Frontal cortex (tissue), 4 donors: ENCODE measurements around the gene SDHD. TPM values are rescaled to one million over a fixed set of nuclear protein-coding genes. Genes with fewer than 3 reads are reported as not detected.

Experiments used
- DNase-seq, 2 donors: peaks; one replicate each; pipeline ENCODE4 v3.0.0; 2012; ENCODE audit warnings: low spot score in 2 of 2
- FAIRE-seq: peaks from 2 replicates; lab custom pipeline; 2012; peaks lifted over from hg19 to GRCh38; lab: Jason Lieb, UNC
- total RNA-seq: library from RNA; depleted of rRNA; stranded (reverse); fragments of >200 nt; gene quantifications from one replicate; pipeline ENCODE4 v1.2.3, GENCODE V29; 2014
- donor health status: control.
- donor health status: control.
- donor health status: control.

SDHD gene
- total RNA-seq, 1 donor from 2014 or later: 73.8 TPM

DNA sequence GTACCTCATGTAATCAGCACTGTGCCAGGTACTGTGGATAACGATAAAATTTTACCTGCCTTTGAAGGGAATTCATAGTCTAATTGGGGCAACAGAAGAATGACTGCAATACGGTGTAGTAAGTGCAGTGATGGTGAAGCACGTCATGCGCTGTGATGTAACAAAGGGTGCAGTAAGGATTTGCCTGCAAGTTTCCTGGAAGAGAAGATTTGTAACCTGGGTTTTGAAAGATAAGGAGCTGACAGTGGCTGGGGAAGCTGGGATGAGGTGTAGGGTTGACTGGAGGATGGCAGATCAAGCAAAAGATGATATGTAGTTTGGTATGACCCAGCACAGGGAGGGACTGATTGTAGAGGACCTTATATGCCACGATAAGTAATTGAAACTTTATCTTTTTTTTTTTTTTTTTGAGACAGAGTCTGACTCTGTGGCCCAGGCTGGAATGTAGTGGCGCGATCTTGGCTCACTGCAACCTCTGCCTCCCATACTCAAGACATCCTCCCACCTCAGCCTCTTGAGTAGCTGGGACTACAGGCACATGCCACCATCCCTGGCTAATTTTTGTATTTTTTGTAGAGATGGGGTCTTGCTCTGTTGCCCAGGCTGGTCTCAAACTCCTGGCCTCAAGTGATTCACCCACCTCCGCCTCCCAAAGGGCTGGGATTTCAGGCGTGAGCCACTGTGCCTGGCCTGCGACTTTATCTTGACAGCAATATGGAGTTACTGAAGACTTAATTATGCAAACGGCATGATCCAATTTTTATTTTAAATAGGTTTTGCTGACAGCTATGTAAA is 11.3 kb downstream of the SDHD start:
- DNase-seq (no peak), FAIRE-seq (no peak)

DNA sequence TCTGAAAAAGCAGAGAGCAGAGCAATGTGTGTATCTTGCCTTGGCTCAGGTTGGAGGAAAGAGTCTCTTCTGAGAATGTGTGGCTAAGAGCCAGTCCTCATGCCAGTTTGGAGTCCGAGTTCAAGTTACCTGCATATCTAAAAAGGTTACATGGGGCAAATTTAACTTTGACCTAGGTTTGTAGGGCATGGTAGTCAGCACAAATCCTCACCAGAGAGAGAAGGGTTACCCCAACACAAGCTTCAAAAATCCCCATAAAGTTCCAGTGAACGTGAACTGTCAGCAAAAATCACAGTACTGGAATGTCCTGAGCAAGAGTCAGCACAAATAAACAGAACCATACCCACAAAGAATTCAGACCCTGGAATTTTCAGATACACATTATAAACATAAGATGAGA is 13.8 kb downstream of the SDHD start:
- FAIRE-seq: no peak
- no peak for DNase-seq

DNA sequence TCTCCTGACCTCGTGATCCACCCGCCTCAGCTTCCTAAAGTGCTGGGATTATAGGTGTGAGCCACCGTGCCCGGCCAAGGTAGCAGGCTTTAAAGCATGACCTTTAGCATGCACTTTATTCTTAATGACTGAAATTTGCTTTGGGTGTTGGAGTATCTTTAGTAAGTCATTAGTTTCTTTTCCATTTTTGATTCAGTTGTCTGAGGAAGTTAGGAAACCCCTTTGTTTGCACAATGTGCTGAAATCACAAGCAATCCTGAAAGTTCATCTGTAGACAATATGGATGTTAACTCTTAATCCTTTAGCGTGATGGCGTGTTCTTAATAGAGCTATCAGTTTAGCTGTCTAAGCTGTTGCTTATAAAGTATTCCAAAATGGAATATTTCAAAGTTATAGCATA is 16.8 kb downstream of the SDHD start:
- DNase-seq (no peak), FAIRE-seq (no peak)

DNA sequence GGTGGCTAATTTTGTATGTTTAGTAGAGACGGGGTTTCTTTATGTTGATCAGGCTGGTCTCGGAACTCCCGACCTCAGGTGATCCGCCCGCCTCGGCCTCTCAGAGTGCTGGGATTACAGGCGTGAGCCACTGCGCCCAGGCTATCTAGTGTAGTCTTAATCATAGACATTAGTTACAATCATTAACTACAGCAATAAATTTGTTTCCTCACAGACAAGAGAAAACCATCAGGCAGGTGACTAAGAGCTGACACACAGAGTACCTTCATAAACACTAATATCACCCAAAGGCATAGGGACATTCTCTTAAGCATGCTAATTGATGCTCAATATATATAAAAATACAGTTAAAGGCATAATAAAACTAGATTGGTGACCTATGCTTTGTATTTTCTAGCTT is 19.4 kb downstream of the SDHD start:
- DNase-seq (no peak), FAIRE-seq (no peak)

DNA sequence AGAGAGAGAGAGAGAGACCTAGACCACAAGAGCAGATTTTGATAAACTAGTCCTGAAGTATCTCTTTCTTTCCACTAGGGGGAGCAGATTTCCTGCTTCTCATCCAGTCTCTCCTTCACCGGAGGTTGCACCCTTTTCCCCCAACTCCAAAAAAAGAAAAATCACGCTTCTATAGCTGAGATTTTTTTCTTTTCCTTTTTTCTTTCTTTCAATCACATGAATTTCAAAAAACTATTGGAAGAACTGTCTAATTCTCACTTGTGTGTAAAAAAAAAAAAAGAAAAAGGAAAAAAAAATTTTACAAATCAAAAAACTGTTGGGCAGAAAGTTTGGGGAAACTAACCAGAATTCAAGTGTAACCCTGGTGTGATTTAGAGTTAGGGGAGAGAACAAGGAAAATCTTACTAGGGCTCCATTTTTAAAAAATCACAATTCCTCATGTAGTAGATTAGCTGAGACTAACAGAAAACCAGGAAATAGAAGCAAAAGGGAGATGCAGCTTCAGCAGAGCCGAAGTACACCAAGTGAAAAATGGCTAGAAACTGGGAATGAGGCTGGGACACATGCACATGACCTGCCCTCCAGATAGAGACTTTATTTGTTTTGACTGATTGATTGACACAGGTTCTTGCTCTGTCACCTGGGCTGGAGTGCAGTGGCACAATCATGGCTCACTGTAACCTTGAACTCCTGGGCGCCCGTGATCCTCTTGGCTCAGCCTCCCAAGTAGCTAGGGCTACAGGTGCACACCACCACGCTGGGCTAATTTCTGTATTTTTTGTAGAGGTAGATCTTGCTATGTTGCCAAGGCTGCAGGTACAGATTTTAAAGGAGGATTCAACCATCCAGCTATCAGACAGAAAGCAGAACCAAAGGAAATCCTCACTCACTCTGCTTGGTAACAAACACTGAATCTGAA is 27.1 kb downstream of the SDHD start:
- DNase-seq (peak in 1 of 2 donors; percentile 40), FAIRE-seq (peak; percentile 79)

DNA sequence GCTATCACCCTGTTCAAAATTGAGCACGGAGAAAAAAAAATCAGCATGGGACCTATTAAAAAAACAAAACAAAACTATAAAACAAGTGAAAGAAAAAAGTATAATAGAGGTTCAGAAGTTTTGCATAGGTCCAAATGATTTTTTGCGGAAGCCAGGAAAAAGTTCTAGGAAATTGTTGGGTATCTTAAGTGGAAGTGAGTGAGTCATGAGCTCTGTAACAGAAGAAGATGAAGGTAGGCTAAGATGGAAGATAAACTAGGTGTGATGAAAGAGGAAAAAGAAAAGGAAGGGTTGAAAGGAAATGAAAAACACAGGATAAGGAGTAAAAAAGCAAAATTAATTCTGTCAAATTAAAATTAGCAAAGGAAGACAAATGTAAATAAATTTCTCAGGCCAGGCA is 27.8 kb downstream of the SDHD start:
- FAIRE-seq (no peak), DNase-seq (no peak)

DNA sequence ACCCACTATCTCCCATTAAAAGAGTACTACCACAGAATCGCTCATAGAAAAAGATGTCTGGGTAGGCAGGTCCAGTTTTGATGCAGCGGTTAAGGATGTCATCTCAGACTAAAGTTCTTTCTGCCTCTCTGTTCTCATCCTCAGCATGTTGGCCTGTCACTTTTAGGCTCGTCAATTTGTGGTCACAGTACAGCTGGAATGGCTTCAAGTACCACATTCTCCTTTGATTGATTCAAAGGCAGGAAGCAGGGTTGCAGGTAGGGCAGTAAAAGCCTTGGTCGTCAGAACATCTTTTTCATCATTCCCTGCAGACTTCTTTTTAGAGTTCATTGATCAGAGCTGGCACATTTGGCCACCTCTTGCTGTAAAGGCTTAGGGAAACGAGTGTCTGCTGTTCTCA is 28.7 kb downstream of the SDHD start:
- DNase-seq: no peak
- no peak for FAIRE-seq

DNA sequence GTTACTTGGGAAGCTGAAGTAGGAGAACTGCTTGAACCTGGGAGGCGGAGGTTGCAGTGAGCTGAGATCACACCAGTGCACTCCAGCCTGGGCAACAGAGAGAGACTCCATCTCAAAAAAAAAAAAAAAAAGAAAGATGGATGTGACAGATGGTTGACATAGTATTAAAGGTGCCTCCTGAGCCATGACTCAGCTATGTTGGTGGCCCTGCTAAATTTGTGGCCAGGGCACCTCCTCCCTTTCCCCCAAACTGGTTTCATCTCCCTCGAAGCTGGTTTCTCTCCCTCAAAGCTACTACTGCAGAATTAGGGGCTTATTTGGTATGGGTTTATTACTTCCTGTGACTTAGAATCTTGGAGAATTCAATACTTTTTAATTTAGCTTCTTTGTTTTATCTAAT is 31.5 kb downstream of the SDHD start:
- DNase-seq (no peak), FAIRE-seq (no peak)

DNA sequence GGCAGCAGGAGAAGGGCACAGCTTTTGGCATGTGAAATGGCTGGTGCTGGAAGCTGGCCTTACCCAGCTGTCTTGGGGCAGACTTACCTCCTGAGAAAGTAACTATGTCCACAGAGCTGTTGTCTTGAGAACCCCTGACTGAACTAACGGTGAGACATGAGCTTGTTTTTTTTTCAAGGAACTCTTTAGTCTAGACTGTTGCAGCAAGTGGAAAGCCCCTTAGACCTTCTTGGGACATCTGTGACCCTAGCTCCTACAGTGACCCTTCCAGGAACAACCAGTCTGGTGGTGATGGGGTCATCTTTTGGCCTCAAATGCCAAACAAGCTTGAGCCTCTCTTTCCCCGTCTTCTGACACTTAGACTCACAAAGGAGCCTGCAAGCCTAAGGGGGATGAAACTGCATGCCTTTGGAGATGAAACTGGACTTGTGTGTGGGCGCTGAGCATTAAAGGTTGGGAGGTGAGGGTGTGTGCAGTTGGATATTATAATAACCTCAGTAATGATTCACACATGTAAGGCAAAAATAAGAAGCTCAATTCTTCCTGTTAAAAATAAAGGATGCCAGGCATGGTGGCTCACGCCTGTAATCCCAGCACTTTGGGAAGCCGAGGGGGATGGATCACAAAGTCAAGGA is 35.4 kb downstream of the SDHD start:
- FAIRE-seq (no peak), DNase-seq (no peak)

DNA sequence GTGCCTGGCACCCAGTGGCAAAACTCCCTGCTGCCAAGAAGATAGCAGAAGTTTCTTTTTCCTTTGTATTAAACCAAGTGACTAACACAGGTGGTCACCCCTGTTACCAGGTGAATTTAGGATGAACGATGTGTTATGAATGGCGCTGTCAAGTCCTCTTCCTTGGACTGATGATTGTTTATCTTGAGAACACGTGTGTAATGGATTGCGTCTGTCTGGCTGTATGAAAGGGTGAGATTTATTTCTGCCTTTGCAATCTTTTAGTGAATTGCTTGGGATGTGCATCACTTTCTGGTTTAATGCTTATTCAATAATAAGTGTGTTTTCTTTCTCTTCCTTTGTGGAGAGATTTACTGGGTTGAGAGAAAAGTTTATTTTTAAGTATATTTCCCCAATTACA is 36.5 kb downstream of the SDHD start:
- FAIRE-seq (no peak), DNase-seq (no peak)

DNA sequence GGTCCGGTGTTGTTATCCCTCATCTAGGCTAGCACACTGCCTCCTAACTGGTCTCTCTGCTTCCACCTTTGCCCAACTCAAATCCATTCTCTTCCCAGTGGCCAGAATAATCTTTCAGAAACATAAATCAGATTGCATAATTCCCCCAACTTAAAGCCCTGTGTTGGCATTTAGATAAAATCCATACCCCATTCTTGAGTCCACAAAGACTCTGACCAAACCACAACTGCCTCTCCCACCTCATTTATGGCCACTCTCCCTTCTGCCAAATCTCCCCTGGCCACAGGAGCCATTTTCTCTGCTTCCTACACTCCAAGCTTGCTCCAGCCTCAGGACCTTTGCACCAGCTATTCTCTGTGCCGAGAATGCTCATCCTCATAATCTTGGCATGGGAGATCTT is 40.4 kb downstream of the SDHD start:
- DNase-seq (no peak), FAIRE-seq (no peak)

DNA sequence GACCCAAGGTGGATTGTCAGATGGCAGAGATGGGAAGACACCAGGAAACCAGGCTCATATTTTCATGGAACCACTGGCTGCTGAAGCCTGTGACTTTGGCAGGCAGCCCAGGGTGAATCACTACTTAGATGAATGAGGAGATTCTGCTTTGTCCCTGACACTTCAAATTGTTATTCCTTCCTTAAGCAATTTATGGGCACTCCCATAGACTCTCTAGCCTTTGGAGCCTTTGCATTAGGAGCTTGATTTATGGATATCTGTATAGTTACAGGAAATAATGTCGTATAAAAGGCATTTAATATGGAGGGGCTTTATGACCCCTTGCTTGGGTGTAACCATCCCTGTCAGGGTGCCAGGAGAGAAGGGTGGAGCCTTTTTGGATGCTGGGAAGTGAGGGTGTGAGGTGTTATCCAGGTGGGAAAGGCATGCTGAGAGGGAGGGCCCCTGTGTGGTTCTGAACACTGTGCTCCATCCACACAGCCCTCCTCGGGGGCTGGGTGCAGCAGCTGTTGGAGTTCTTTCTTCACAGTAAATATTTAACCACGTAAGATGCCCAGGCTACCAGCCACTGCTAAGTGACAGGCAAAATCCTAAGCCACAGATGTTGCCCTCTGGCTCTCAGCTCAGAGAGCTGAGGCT is 41.9 kb downstream of the SDHD start:
- FAIRE-seq (no peak), DNase-seq (peak in 1 of 2 donors; percentile 22)

DNA sequence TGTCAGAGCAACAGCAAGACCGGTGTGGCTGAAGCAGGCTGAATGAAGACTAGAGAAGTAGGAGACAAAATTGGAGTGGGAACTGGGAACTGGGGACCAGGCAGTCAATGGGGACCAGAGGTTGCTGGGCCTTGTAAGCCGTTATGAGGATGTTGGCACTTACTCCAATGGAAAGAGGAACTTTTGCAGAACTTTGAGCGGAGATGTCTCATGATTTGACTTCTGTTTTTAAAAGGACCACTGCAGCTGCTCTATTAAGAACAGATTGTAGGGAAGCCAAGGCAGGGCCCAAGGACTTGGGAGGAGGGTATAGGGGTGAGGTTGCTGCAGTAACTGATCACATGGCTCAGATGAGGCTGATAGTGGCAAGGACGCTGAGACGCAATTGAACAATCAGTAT is 43.0 kb downstream of the SDHD start:
- no peak for FAIRE-seq
- DNase-seq: no peak

DNA sequence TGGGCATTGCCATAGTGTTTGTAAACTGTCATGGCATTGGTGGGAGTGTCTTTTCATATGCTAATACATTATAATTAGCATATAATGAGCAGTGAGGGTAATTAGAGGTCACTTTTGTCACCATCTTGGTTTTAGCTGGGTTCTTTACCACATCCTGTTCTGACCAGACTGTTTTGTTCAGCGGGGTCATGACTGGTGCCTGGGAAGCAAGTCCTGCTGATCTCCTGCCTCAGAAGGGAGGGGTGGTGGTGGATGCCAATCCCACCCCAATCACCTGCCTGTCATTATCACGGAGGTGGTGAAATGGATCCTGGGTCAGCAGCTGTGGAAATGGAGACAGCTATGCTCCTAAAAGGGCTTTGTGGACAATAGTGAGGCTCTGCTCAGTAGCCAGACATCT is 46.1 kb downstream of the SDHD start:
- DNase-seq: no peak
- no peak for FAIRE-seq

DNA sequence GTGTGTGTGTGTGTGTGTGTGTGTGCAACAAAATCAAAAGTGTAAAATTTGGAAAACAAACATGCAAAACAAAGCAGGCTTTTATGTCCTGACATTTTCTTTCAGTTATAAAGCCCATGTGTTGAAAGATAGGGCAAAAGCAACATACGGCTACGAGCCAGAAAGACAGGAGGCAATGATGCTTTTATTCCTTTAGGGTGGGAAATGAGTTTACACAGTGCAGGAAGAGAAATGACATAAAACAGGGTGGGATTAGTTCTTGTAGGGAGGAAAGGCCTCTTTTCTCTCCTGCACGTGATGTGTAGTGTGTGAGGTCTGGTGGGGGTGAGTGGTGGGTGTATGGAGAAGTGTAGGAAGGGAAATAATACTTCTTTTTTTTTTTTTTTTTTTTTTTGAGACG is 47.8 kb downstream of the SDHD start:
- FAIRE-seq (no peak), DNase-seq (no peak)

DNA sequence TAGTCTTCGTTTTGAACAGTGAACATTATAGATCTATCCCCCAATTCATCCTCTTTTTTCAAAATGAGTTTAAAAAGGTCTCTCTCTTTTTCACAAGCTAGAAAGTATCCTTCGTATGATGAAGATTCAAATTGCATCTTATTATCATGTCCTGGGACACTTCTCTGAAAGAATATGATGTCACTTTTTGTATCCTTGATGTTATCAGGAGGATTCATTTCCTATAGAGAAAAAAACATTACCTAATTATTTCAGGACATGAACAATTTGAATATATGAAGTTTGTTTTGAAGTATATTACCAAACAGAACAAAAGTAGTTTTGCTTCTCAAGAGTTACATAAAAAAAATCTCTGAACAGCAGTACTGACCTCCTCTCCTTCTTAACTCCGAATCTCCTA is 56.9 kb downstream of the SDHD start:
- no peak for DNase-seq
- no peak for FAIRE-seq
